Upper lobe of left lung (tissue), 6 donors: ENCODE results near the gene MAP3K14. TPM values are rescaled to one million over a fixed set of nuclear protein-coding genes. Genes with fewer than 3 reads are reported as not detected.

Experiments
- ATAC-seq, 2 donors: fragments of 200-7000 bp; cut with Tn5 transposase; one replicate each; pipeline ENCODE4 v1.9.1; 2022; ENCODE audit warnings: mild to moderate bottlenecking in 2 of 2, moderate library complexity in 2 of 2; ENCODE audit not compliant: low FRiP score in 2 of 2
- DNase-seq, 2 donors: peaks; one replicate each; pipeline ENCODE4 v3.0.0-alpha.2; 2019 to 2020
- H3K27ac ChIP-seq, 4 donors: fragments of 200-600 bp; sonication (generic); one replicate each; pipeline ENCODE4 v1.5.1; 2016 to 2019
- H3K27me3 ChIP-seq, 4 donors: fragments of 200-600 bp; sonication (generic); one replicate each; pipeline ENCODE4 v1.5.1; 2017 to 2019
- H3K36me3 ChIP-seq, 4 donors: fragments of 200-600 bp; sonication (generic); one replicate each; pipeline ENCODE4 v1.5.1; 2016 to 2019
- H3K4me1 ChIP-seq, 4 donors: fragments of 200-600 bp; sonication (generic); one replicate each; pipeline ENCODE4 v1.5.1; 2018 to 2019
- H3K4me3 ChIP-seq, 4 donors: fragments of 200-600 bp; sonication (generic); one replicate each; pipeline ENCODE4 v1.5.1; 2017 to 2019; ENCODE audit warnings: mild to moderate bottlenecking in 2 of 4, moderate library complexity in 1 of 4
- H3K9me3 ChIP-seq, 4 donors: fragments of 200-600 bp; sonication (generic); one replicate each; pipeline ENCODE4 v1.5.1; 2018 to 2019
- EP300 ChIP-seq, 4 donors: sonication (generic); formaldehyde crosslinking; IDR thresholded peaks; one replicate each; pipeline ENCODE4 v1.5.1; 2017; ENCODE audit warnings: antibody characterized with exemption in 4 of 4, control low read depth in 2 of 4
- POLR2A ChIP-seq, 4 donors: fragments of 450-650 bp; IDR thresholded peaks; one replicate each; pipeline ENCODE4 v1.5.1; 2016 to 2017; ENCODE audit warnings: antibody characterized with exemption in 4 of 4, mild to moderate bottlenecking in 2 of 4
- POLR2AphosphoS5 ChIP-seq, 2 donors: sonication (generic); formaldehyde crosslinking; IDR thresholded peaks; one replicate each; pipeline ENCODE4 v1.5.1; 2017; ENCODE audit warnings: antibody characterized with exemption in 2 of 2
- WGBS, 2 donors: methylation state at CpG; one replicate each; pipeline ENCODE4 v1.1.5; 2017 to 2018; 5-methylcytosine and 5-hydroxymethylcytosine counted together
- total RNA-seq, 6 donors: library from RNA; depleted of rRNA in 4 of 6; stranded (reverse); fragments of >200 nt in 4 of 6; gene quantifications; one replicate each; pipeline versions ENCODE4 v1.1.0 to v1.2.1, GENCODE V29; 2016 to 2021
- TF ChIP-seq, protein P1 (sequence below), 6 experiments: fragments of 450-650 bp in 4 of 6; fragments of 200-600 bp in 2 of 6; sonication (generic) in 2 of 6; IDR thresholded peaks; one replicate each; pipeline ENCODE4 v1.5.1; 2016 to 2019; ENCODE audit warnings: antibody characterized with exemption in 6 of 6
- donor health status: DM: no; HTN: no; CAD: no; lungs with moderate emphysema.
- donor health status: DM: no; HTN: yes; CAD: no; lungs with severe emphysema.

MAP3K14 gene
- total RNA-seq, 6 donors from 2014 or later: 11.4 to 17.8 (median 13.5) TPM

DNA sequence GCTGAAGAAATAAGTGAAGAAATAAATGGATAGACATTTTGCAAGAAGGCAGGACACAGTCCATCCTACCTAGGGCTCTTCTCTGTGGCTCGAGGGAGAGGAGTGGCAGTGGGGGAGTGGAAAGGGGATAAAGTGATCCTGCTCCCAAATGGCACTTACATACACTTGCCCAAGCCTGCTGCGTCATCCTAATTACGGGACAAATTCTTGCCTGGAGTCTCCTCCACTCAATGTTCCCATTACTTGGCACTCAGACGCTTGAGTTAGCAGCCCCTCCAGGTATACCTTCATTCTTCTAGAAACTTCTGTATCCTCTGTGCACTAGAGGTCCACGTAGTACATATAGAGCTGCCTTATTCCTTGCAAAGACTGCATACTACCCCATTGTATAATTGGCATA, 15.7 kb upstream of the MAP3K14 start:
- peaks cover 8 to 19% (median 12%) of the 10 kb centered on the region in 4 donors for H3K4me1 ChIP-seq
- WGBS, 2 donors: 88 to 94% methylated on average over 5 of the region's 5 CpGs
- H3K27ac ChIP-seq: peak overlapping the region in 2 of 4 donors; percentile 62 to 84
- H3K36me3 ChIP-seq: no peaks in the 10 kb centered on the region
- H3K27me3 ChIP-seq: no peaks in the 10 kb centered on the region
- ATAC-seq: no peak
- TF ChIP-seq, protein P1, sequence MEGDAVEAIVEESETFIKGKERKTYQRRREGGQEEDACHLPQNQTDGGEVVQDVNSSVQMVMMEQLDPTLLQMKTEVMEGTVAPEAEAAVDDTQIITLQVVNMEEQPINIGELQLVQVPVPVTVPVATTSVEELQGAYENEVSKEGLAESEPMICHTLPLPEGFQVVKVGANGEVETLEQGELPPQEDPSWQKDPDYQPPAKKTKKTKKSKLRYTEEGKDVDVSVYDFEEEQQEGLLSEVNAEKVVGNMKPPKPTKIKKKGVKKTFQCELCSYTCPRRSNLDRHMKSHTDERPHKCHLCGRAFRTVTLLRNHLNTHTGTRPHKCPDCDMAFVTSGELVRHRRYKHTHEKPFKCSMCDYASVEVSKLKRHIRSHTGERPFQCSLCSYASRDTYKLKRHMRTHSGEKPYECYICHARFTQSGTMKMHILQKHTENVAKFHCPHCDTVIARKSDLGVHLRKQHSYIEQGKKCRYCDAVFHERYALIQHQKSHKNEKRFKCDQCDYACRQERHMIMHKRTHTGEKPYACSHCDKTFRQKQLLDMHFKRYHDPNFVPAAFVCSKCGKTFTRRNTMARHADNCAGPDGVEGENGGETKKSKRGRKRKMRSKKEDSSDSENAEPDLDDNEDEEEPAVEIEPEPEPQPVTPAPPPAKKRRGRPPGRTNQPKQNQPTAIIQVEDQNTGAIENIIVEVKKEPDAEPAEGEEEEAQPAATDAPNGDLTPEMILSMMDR (IDR thresholded peaks at IDR 0.05): no peak
- no peak overlapping the region for H3K4me3 ChIP-seq
- no peaks in the 10 kb centered on the region for H3K9me3 ChIP-seq
- no peak for DNase-seq

GRCh38 chr17:45326626-45327025, 9.8 kb upstream of the MAP3K14 start:
- DNase-seq (no peak), ATAC-seq (no peak)
- 86 to 91% methylated on average over 7 of the region's 7 CpGs for WGBS, 2 donors
- no peak for TF ChIP-seq POLR2AphosphoS5 (IDR thresholded peaks at IDR 0.05)
- H3K4me1 ChIP-seq: peaks cover 0 to 11% (median 6%) of the 10 kb centered on the region in 4 donors
- no peak overlapping the region for H3K27ac ChIP-seq
- H3K9me3 ChIP-seq: no peaks in the 10 kb centered on the region
- H3K27me3 ChIP-seq: no peaks in the 10 kb centered on the region
- no peak overlapping the region for H3K4me3 ChIP-seq
- no peaks in the 10 kb centered on the region for H3K36me3 ChIP-seq

DNA sequence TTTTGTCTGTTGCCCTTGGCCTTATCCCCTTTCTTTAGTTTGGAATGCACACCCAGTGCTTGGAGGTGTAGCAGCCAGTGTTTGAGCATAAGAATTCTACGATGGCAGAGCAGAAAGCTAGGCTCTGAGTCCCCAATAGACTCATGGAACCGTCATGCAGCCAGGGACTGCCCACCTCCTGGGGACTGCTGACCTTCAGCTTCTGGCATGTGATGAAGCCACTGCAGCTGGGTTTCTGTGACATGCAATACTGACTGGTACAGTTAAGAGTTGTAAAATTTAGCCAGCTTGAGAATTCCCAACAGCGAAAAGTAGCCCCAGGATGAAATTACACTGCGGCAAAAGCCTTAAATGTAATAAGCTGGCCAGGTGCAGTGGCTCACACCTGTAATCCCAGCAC, 9.0 kb upstream of the MAP3K14 start:
- Histone ChIP-seq H3K27me3 (no peaks in the 10 kb centered on the region), H3K36me3 (no peaks in the 10 kb centered on the region), H3K4me1 (peaks cover 6 to 16% (median 11%) of the 10 kb centered on the region in 4 donors), H3K9me3 (no peaks in the 10 kb centered on the region), H3K27ac (no peak overlapping the region), H3K4me3 (no peak overlapping the region)
- WGBS, 2 donors: 93 to 98% methylated on average over 4 of the region's 4 CpGs
- DNase-seq (no peak), ATAC-seq (no peak)
- TF ChIP-seq, protein P1 (IDR thresholded peaks at IDR 0.05): no peak
- TF ChIP-seq EP300 (IDR thresholded peaks at IDR 0.05) (no peak), POLR2AphosphoS5 (IDR thresholded peaks at IDR 0.05) (no peak), POLR2A (IDR thresholded peaks at IDR 0.05) (no peak)

GRCh38 chr17:45324336-45324735, 7.5 kb upstream of the MAP3K14 start:
- Histone ChIP-seq H3K27me3 (no peaks in the 10 kb centered on the region), H3K4me3 (no peak overlapping the region), H3K27ac (no peak overlapping the region), H3K9me3 (no peaks in the 10 kb centered on the region), H3K36me3 (no peaks in the 10 kb centered on the region), H3K4me1 (peaks cover 9 to 22% (median 15%) of the 10 kb centered on the region in 4 donors)
- ATAC-seq (no peak), DNase-seq (no peak)
- TF ChIP-seq, protein P1 (IDR thresholded peaks at IDR 0.05): no peak
- TF ChIP-seq POLR2AphosphoS5 (IDR thresholded peaks at IDR 0.05): no peak
- no peak for TF ChIP-seq EP300 (IDR thresholded peaks at IDR 0.05)
- no peak for TF ChIP-seq POLR2A (IDR thresholded peaks at IDR 0.05)
- WGBS, 2 donors: 90 to 100% methylated on average over 1 of the region's 1 CpG

DNA sequence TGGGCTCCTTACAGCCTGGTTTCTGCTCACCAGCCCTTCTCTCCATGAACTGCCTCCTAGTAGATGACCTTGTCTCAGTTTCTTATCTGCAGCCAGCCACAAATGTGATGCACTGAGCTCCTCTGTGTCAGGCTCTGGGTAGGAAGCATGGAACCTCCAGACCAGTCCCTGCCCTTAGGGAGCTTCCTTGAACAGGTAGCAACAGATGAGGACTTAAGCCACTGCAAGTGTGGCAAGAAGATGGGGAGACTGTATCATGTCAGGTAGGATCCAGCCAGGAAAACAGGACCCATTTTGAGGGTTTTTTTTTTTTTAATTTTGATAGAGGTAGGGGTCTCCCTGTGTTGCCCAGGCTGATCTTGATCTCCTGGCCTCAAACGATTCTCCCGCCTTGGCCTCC, 5.3 kb upstream of the MAP3K14 start:
- DNase-seq: no peak
- Histone ChIP-seq H3K4me1 (peaks cover 19 to 34% (median 30%) of the 10 kb centered on the region in 4 donors), H3K36me3 (no peaks in the 10 kb centered on the region), H3K4me3 (no peak overlapping the region), H3K27me3 (no peaks in the 10 kb centered on the region), H3K9me3 (no peaks in the 10 kb centered on the region), H3K27ac (no peak overlapping the region)
- WGBS, 2 donors: 97 to 100% methylated on average over 2 of the region's 2 CpGs
- TF ChIP-seq POLR2A (IDR thresholded peaks at IDR 0.05): no peak
- TF ChIP-seq, protein P1 (IDR thresholded peaks at IDR 0.05): no peak
- no peak for ATAC-seq
